ENCODE data around the gene TOX4. TPM values are rescaled to one million over a fixed set of nuclear protein-coding genes. Genes with fewer than 3 reads are reported as not detected.

TOX4 gene
- total and polyA plus RNA-seq, 4 donors = 16.4 to 82.9 (median 42.1) TPM

GRCh38 chr14:21496453-21496852 is 19.5 kb downstream of the TOX4 start:
- no peaks in the 10 kb centered on the region for H3K4me1 ChIP-seq (ENCODE audit: control insufficient read depth in 5 of 5, insufficient read depth in 5 of 5, low read length in 5 of 5)
- 76 to 87% methylated on average over 2 of the region's 2 CpGs for WGBS, 2 donors
- DNase-seq (peak in 2 of 3 donors; percentile 61 to 71), ATAC-seq (ENCODE audit: insufficient read depth, low FRiP score) (no peak)
- TF ChIP-seq CTCF (IDR thresholded peaks at IDR 0.05; ENCODE audit: control extremely low read depth, extremely low read depth) = no peak
- no peaks in the 10 kb centered on the region for H3K27me3 ChIP-seq (ENCODE audit: control insufficient read depth in 3 of 3, insufficient read depth in 3 of 3, low read length in 2 of 3)
- H3K27ac ChIP-seq (ENCODE audit: low read depth in 1 of 2, low read length in 1 of 2) = no peak overlapping the region
- H3K9me3 ChIP-seq (ENCODE audit: control insufficient read depth in 4 of 4, insufficient read depth in 3 of 4, low read length in 3 of 4) = no peaks in the 10 kb centered on the region
- peaks cover 34 to 68% (median 53%) of the 10 kb centered on the region in 4 donors for H3K36me3 ChIP-seq (ENCODE audit: control insufficient read depth in 4 of 4, insufficient read depth in 4 of 4, low read length in 4 of 4)
- no peak overlapping the region for H3K4me3 ChIP-seq
- H3K9ac ChIP-seq (ENCODE audit: insufficient read depth in 1 of 2, low read length in 2 of 2) = no peak overlapping the region

- 66 to 72% methylated on average over 5 of the region's 5 CpGs for WGBS, 2 donors
- no peak overlapping the region for H3K27ac ChIP-seq (ENCODE audit: low read depth in 1 of 2, low read length in 1 of 2)
- H3K9me3 ChIP-seq (ENCODE audit: control insufficient read depth in 4 of 4, insufficient read depth in 3 of 4, low read length in 3 of 4) = no peaks in the 10 kb centered on the region
- no peaks in the 10 kb centered on the region for H3K27me3 ChIP-seq (ENCODE audit: control insufficient read depth in 3 of 3, insufficient read depth in 3 of 3, low read length in 2 of 3)
- no peak for ATAC-seq (ENCODE audit: insufficient read depth, low FRiP score)
- H3K36me3 ChIP-seq (ENCODE audit: control insufficient read depth in 4 of 4, insufficient read depth in 4 of 4, low read length in 4 of 4) = peaks cover 35 to 79% (median 53%) of the 10 kb centered on the region in 4 donors
- no peak overlapping the region for H3K4me3 ChIP-seq
- DNase-seq = peak in 2 of 3 donors; percentile 64 to 69
- no peak for TF ChIP-seq CTCF (IDR thresholded peaks at IDR 0.05; ENCODE audit: control extremely low read depth, extremely low read depth)
- H3K9ac ChIP-seq (ENCODE audit: insufficient read depth in 1 of 2, low read length in 2 of 2) = no peak overlapping the region
- H3K4me1 ChIP-seq (ENCODE audit: control insufficient read depth in 5 of 5, insufficient read depth in 5 of 5, low read length in 5 of 5) = no peaks in the 10 kb centered on the region
Measured at GRCh38 chr14:21498540-21499526, 21.8 kb downstream of the TOX4 start.

- no peak for DNase-seq
- ATAC-seq (ENCODE audit: insufficient read depth, low FRiP score) = no peak
- Histone ChIP-seq H3K9me3 (ENCODE audit: control insufficient read depth in 4 of 4, insufficient read depth in 3 of 4, low read length in 3 of 4) (no peaks in the 10 kb centered on the region), H3K4me1 (ENCODE audit: control insufficient read depth in 5 of 5, insufficient read depth in 5 of 5, low read length in 5 of 5) (no peaks in the 10 kb centered on the region), H3K27me3 (ENCODE audit: control insufficient read depth in 3 of 3, insufficient read depth in 3 of 3, low read length in 2 of 3) (no peaks in the 10 kb centered on the region), H3K36me3 (ENCODE audit: control insufficient read depth in 4 of 4, insufficient read depth in 4 of 4, low read length in 4 of 4) (peaks cover 27 to 65% (median 42%) of the 10 kb centered on the region in 4 donors), H3K27ac (ENCODE audit: low read depth in 1 of 2, low read length in 1 of 2) (no peak overlapping the region), H3K4me3 (no peak overlapping the region), H3K9ac (ENCODE audit: insufficient read depth in 1 of 2, low read length in 2 of 2) (no peak overlapping the region)
- 95 to 96% methylated on average over 5 of the region's 5 CpGs for WGBS, 2 donors
- TF ChIP-seq CTCF (IDR thresholded peaks at IDR 0.05; ENCODE audit: control extremely low read depth, extremely low read depth) = no peak
Measured at GRCh38 chr14:21501568-21501967, 24.6 kb downstream of the TOX4 start.
